Epithelial cell of proximal tubule (primary cell): ENCODE measurements around the gene GLDC. TPM values are rescaled to one million over a fixed set of nuclear protein-coding genes. Genes with fewer than 3 reads are reported as not detected.

Source experiments
- DNase-seq: peaks from one replicate; pipeline ENCODE4 v3.0.0-alpha.2; 2011; ENCODE audit warnings: low read depth
- H3K4me3 ChIP-seq: 2 replicates; pipeline ENCODE4 v1.5.1; 2011; ENCODE audit warnings: low read depth, mild to moderate bottlenecking, low read length
- CTCF ChIP-seq: conservative IDR thresholded peaks from 2 replicates; pipeline ENCODE4 v1.5.1; 2012; ENCODE audit warnings: low read depth, mild to moderate bottlenecking, low read length
- total RNA-seq: library from RNA; depleted of rRNA; stranded (reverse); fragments of >200 nt; gene quantifications from 2 replicates; pipeline ENCODE4 v1.2.3, GENCODE V29; 2015

GLDC gene
- total RNA-seq, 1 donor from 2014 or later, result 58.2 TPM

GRCh38 chr9:6590772-6591384 lies 54.7 kb downstream of the GLDC start:
- no peak for TF ChIP-seq CTCF
- DNase-seq, result no peak
- no peak overlapping the region for H3K4me3 ChIP-seq

- DNase-seq, result no peak
- no peak for TF ChIP-seq CTCF
- H3K4me3 ChIP-seq, result no peak overlapping the region
These were observed 55.2 kb downstream of the GLDC start for GRCh38 chr9:6590334-6590733.

GRCh38 chr9:6584881-6585597 lies 60.5 kb downstream of the GLDC start:
- DNase-seq, result no peak
- TF ChIP-seq CTCF, result no peak
- H3K4me3 ChIP-seq, result no peak overlapping the region

- DNase-seq, result no peak
- TF ChIP-seq CTCF, result no peak
- H3K4me3 ChIP-seq, result no peak overlapping the region
These were observed 64.3 kb downstream of the GLDC start for GRCh38 chr9:6581253-6581652.

- DNase-seq, result no peak
These were observed 65.9 kb downstream of the GLDC start for GRCh38 chr9:6579613-6580012.

GRCh38 chr9:6576987-6577386 lies 68.5 kb downstream of the GLDC start:
- no peak for DNase-seq
- no peak for TF ChIP-seq CTCF
- H3K4me3 ChIP-seq, result no peak overlapping the region

More at GRCh38 chr9:6579613-6580012, 65.9 kb downstream of the GLDC start:
- H3K4me3 ChIP-seq, result no peak overlapping the region
- no peak for TF ChIP-seq CTCF

GRCh38 chr9:6575324-6576034 lies 70.0 kb downstream of the GLDC start:
- DNase-seq, result no peak
- no peak for TF ChIP-seq CTCF
- no peak overlapping the region for H3K4me3 ChIP-seq
